ENCODE data around the gene GAS2. TPM values are rescaled to one million over a fixed set of nuclear protein-coding genes. Genes with fewer than 3 reads are reported as not detected.
A peak's percentile ranks its signal among the peaks of the same experiment; 100 is the strongest.

The GAS2 gene
- polyA plus RNA-seq, 1 donor: 5.8 TPM

GRCh38 chr11:22785251-22785650 lies 118.8 kb downstream of the GAS2 start:
- no peaks in the 10 kb centered on the region for H3K4me1 ChIP-seq (ENCODE audit: control insufficient read depth, insufficient read depth, low read length)

GRCh38 chr11:22786475-22786874 lies 120.1 kb downstream of the GAS2 start:
- no peaks in the 10 kb centered on the region for H3K27me3 ChIP-seq (ENCODE audit: control insufficient read depth, insufficient read depth, low read length)
- no peaks in the 10 kb centered on the region for H3K4me1 ChIP-seq (ENCODE audit: control insufficient read depth, insufficient read depth, low read length)
- H3K9me3 ChIP-seq (ENCODE audit: control insufficient read depth, low read depth, low read length): no peaks in the 10 kb centered on the region
- WGBS (ENCODE audit: insufficient coverage, low lambda C conversion rate): 93% methylated on average over 2 of the region's 3 CpGs
- no peak for DNase-seq
- H3K4me3 ChIP-seq (ENCODE audit: low read length): no peak overlapping the region
- H3K27ac ChIP-seq (ENCODE audit: low read length): no peak overlapping the region
- H3K36me3 ChIP-seq (ENCODE audit: control insufficient read depth, insufficient read depth, low read length): no peaks in the 10 kb centered on the region

More at GRCh38 chr11:22785251-22785650, 118.8 kb downstream of the GAS2 start:
- DNase-seq: peak in 1 of 2 donors; percentile 16
- Histone ChIP-seq H3K4me3 (ENCODE audit: low read length) (no peak overlapping the region), H3K27ac (ENCODE audit: low read length) (no peak overlapping the region), H3K27me3 (ENCODE audit: control insufficient read depth, insufficient read depth, low read length) (no peaks in the 10 kb centered on the region), H3K36me3 (ENCODE audit: control insufficient read depth, insufficient read depth, low read length) (no peaks in the 10 kb centered on the region), H3K9me3 (ENCODE audit: control insufficient read depth, low read depth, low read length) (no peaks in the 10 kb centered on the region)

- no peak overlapping the region for H3K27ac ChIP-seq (ENCODE audit: low read length)
- H3K27me3 ChIP-seq (ENCODE audit: control insufficient read depth, insufficient read depth, low read length): no peaks in the 10 kb centered on the region
- no peaks in the 10 kb centered on the region for H3K4me1 ChIP-seq (ENCODE audit: control insufficient read depth, insufficient read depth, low read length)
- no peaks in the 10 kb centered on the region for H3K36me3 ChIP-seq (ENCODE audit: control insufficient read depth, insufficient read depth, low read length)
- WGBS (ENCODE audit: insufficient coverage, low lambda C conversion rate): 100% methylated on average over 1 of the region's 2 CpGs
- no peak overlapping the region for H3K4me3 ChIP-seq (ENCODE audit: low read length)
- no peak for DNase-seq
- no peaks in the 10 kb centered on the region for H3K9me3 ChIP-seq (ENCODE audit: control insufficient read depth, low read depth, low read length)
These were observed 120.6 kb downstream of the GAS2 start for GRCh38 chr11:22787055-22787454.

- no peak overlapping the region for H3K4me3 ChIP-seq (ENCODE audit: low read length)
- H3K4me1 ChIP-seq (ENCODE audit: control insufficient read depth, insufficient read depth, low read length): no peaks in the 10 kb centered on the region
- H3K27me3 ChIP-seq (ENCODE audit: control insufficient read depth, insufficient read depth, low read length): no peaks in the 10 kb centered on the region
- DNase-seq: peak in 1 of 2 donors; percentile 20
- no peak overlapping the region for H3K27ac ChIP-seq (ENCODE audit: low read length)
- no peaks in the 10 kb centered on the region for H3K36me3 ChIP-seq (ENCODE audit: control insufficient read depth, insufficient read depth, low read length)
- WGBS (ENCODE audit: insufficient coverage, low lambda C conversion rate): 36% methylated on average over 4 of the region's 9 CpGs
- no peaks in the 10 kb centered on the region for H3K9me3 ChIP-seq (ENCODE audit: control insufficient read depth, low read depth, low read length)
These were observed 121.2 kb downstream of the GAS2 start for GRCh38 chr11:22787551-22788162.

- no CpG with 5 or more reads among the region's 3 CpGs for WGBS (ENCODE audit: insufficient coverage, low lambda C conversion rate)
- H3K27ac ChIP-seq (ENCODE audit: low read length): no peak overlapping the region
- H3K9me3 ChIP-seq (ENCODE audit: control insufficient read depth, low read depth, low read length): no peaks in the 10 kb centered on the region
- DNase-seq: peak in 1 of 2 donors; percentile 45
- H3K36me3 ChIP-seq (ENCODE audit: control insufficient read depth, insufficient read depth, low read length): no peaks in the 10 kb centered on the region
- no peaks in the 10 kb centered on the region for H3K27me3 ChIP-seq (ENCODE audit: control insufficient read depth, insufficient read depth, low read length)
- H3K4me3 ChIP-seq (ENCODE audit: low read length): no peak overlapping the region
- H3K4me1 ChIP-seq (ENCODE audit: control insufficient read depth, insufficient read depth, low read length): no peaks in the 10 kb centered on the region
These were observed 126.1 kb downstream of the GAS2 start for GRCh38 chr11:22792497-22792896.

GRCh38 chr11:22795914-22796313 lies 129.5 kb downstream of the GAS2 start:
- DNase-seq: no peak
- WGBS (ENCODE audit: insufficient coverage, low lambda C conversion rate): no CpG with 5 or more reads among the region's 1 CpG
- H3K4me1 ChIP-seq (ENCODE audit: control insufficient read depth, insufficient read depth, low read length): no peaks in the 10 kb centered on the region
- no peak overlapping the region for H3K27ac ChIP-seq (ENCODE audit: low read length)
- no peaks in the 10 kb centered on the region for H3K9me3 ChIP-seq (ENCODE audit: control insufficient read depth, low read depth, low read length)
- H3K4me3 ChIP-seq (ENCODE audit: low read length): no peak overlapping the region
- H3K36me3 ChIP-seq (ENCODE audit: control insufficient read depth, insufficient read depth, low read length): no peaks in the 10 kb centered on the region
- H3K27me3 ChIP-seq (ENCODE audit: control insufficient read depth, insufficient read depth, low read length): no peaks in the 10 kb centered on the region

- Histone ChIP-seq H3K27me3 (ENCODE audit: control insufficient read depth, insufficient read depth, low read length) (no peaks in the 10 kb centered on the region), H3K4me3 (ENCODE audit: low read length) (no peak overlapping the region), H3K9me3 (ENCODE audit: control insufficient read depth, low read depth, low read length) (no peaks in the 10 kb centered on the region), H3K4me1 (ENCODE audit: control insufficient read depth, insufficient read depth, low read length) (no peaks in the 10 kb centered on the region), H3K27ac (ENCODE audit: low read length) (no peak overlapping the region), H3K36me3 (ENCODE audit: control insufficient read depth, insufficient read depth, low read length) (no peaks in the 10 kb centered on the region)
- DNase-seq: no peak
- WGBS (ENCODE audit: insufficient coverage, low lambda C conversion rate): no CpG with 5 or more reads among the region's 3 CpGs
These were observed 130.6 kb downstream of the GAS2 start for GRCh38 chr11:22797047-22797446.

GRCh38 chr11:22798901-22799300 lies 132.5 kb downstream of the GAS2 start:
- Histone ChIP-seq H3K27ac (ENCODE audit: low read length) (no peak overlapping the region), H3K27me3 (ENCODE audit: control insufficient read depth, insufficient read depth, low read length) (no peaks in the 10 kb centered on the region), H3K4me1 (ENCODE audit: control insufficient read depth, insufficient read depth, low read length) (no peaks in the 10 kb centered on the region), H3K36me3 (ENCODE audit: control insufficient read depth, insufficient read depth, low read length) (no peaks in the 10 kb centered on the region), H3K9me3 (ENCODE audit: control insufficient read depth, low read depth, low read length) (no peaks in the 10 kb centered on the region), H3K4me3 (ENCODE audit: low read length) (no peak overlapping the region)
- DNase-seq: no peak
- WGBS (ENCODE audit: insufficient coverage, low lambda C conversion rate): no CpG with 5 or more reads among the region's 1 CpG

GRCh38 chr11:22800482-22800881 lies 134.1 kb downstream of the GAS2 start:
- no peak for DNase-seq
- H3K27me3 ChIP-seq (ENCODE audit: control insufficient read depth, insufficient read depth, low read length): no peaks in the 10 kb centered on the region

GRCh38 chr11:22802861-22803260 lies 136.4 kb downstream of the GAS2 start:
- H3K4me3 ChIP-seq (ENCODE audit: low read length): no peak overlapping the region
- DNase-seq: no peak
- 100% methylated on average over 2 of the region's 4 CpGs for WGBS (ENCODE audit: insufficient coverage, low lambda C conversion rate)
- no peak overlapping the region for H3K27ac ChIP-seq (ENCODE audit: low read length)
- no peaks in the 10 kb centered on the region for H3K9me3 ChIP-seq (ENCODE audit: control insufficient read depth, low read depth, low read length)
- H3K27me3 ChIP-seq (ENCODE audit: control insufficient read depth, insufficient read depth, low read length): no peaks in the 10 kb centered on the region
- H3K4me1 ChIP-seq (ENCODE audit: control insufficient read depth, insufficient read depth, low read length): no peaks in the 10 kb centered on the region
- no peaks in the 10 kb centered on the region for H3K36me3 ChIP-seq (ENCODE audit: control insufficient read depth, insufficient read depth, low read length)

More at GRCh38 chr11:22800482-22800881, 134.1 kb downstream of the GAS2 start:
- no peak overlapping the region for H3K27ac ChIP-seq (ENCODE audit: low read length)
- no peak overlapping the region for H3K4me3 ChIP-seq (ENCODE audit: low read length)
- no peaks in the 10 kb centered on the region for H3K4me1 ChIP-seq (ENCODE audit: control insufficient read depth, insufficient read depth, low read length)
- no peaks in the 10 kb centered on the region for H3K9me3 ChIP-seq (ENCODE audit: control insufficient read depth, low read depth, low read length)
- no CpG with 5 or more reads among the region's 5 CpGs for WGBS (ENCODE audit: insufficient coverage, low lambda C conversion rate)
- no peaks in the 10 kb centered on the region for H3K36me3 ChIP-seq (ENCODE audit: control insufficient read depth, insufficient read depth, low read length)

GRCh38 chr11:22807391-22807790 lies 141.0 kb downstream of the GAS2 start:
- DNase-seq: no peak
- Histone ChIP-seq H3K4me1 (ENCODE audit: control insufficient read depth, insufficient read depth, low read length) (no peaks in the 10 kb centered on the region), H3K27ac (ENCODE audit: low read length) (no peak overlapping the region), H3K36me3 (ENCODE audit: control insufficient read depth, insufficient read depth, low read length) (no peaks in the 10 kb centered on the region), H3K27me3 (ENCODE audit: control insufficient read depth, insufficient read depth, low read length) (no peaks in the 10 kb centered on the region), H3K9me3 (ENCODE audit: control insufficient read depth, low read depth, low read length) (peaks cover 3% of the 10 kb centered on the region), H3K4me3 (ENCODE audit: low read length) (no peak overlapping the region)
- no CpG with 5 or more reads among the region's 2 CpGs for WGBS (ENCODE audit: insufficient coverage, low lambda C conversion rate)

Measured in large intestine (tissue), 3 donors.